ENCODE data around the gene EBF3.

EBF3 gene

GRCh38 chr10:129942019-129942277, 22.1 kb downstream of the EBF3 start:
- Histone ChIP-seq H3K79me2 (ENCODE audit: insufficient read depth, low read depth) (no peaks in the 10 kb centered on the region), H2AFZ (ENCODE audit: low read depth) (no peak overlapping the region), H3K27ac (no peak overlapping the region), H4K20me1 (ENCODE audit: insufficient read depth) (no peaks in the 10 kb centered on the region), H3K4me1 (ENCODE audit: low read depth, poor library complexity, severe bottlenecking) (no peaks in the 10 kb centered on the region), H3K4me3 (IDR thresholded peaks at IDR 0.05; ENCODE audit: insufficient read depth, low read depth, low read length) (no peak overlapping the region), H3K27me3 (ENCODE audit: insufficient read depth, low read depth) (no peaks in the 10 kb centered on the region), H3K36me3 (ENCODE audit: insufficient read depth) (no peaks in the 10 kb centered on the region), H3K4me2 (no peak overlapping the region), H3K9ac (no peak overlapping the region)
- TF ChIP-seq CTCF (conservative IDR thresholded peaks at IDR 0.05; ENCODE audit: low read depth, low read length): no peak

- TF ChIP-seq CTCF (conservative IDR thresholded peaks at IDR 0.05; ENCODE audit: low read depth, low read length): no peak
- no peak overlapping the region for H3K9ac ChIP-seq
Measured at GRCh38 chr10:129941199-129942018, 22.7 kb downstream of the EBF3 start.

GRCh38 chr10:129940617-129941198, 23.4 kb downstream of the EBF3 start:
- no peak overlapping the region for H2AFZ ChIP-seq (ENCODE audit: low read depth)
- no peaks in the 10 kb centered on the region for H3K79me2 ChIP-seq (ENCODE audit: insufficient read depth, low read depth)
- no peak overlapping the region for H3K9ac ChIP-seq
- H3K36me3 ChIP-seq (ENCODE audit: insufficient read depth): no peaks in the 10 kb centered on the region
- H4K20me1 ChIP-seq (ENCODE audit: insufficient read depth): no peaks in the 10 kb centered on the region
- no peak overlapping the region for H3K4me3 ChIP-seq (IDR thresholded peaks at IDR 0.05; ENCODE audit: insufficient read depth, low read depth, low read length)
- no peaks in the 10 kb centered on the region for H3K27me3 ChIP-seq (ENCODE audit: insufficient read depth, low read depth)
- no peak overlapping the region for H3K27ac ChIP-seq
- H3K4me2 ChIP-seq: no peak overlapping the region
- no peaks in the 10 kb centered on the region for H3K4me1 ChIP-seq (ENCODE audit: low read depth, poor library complexity, severe bottlenecking)
- TF ChIP-seq CTCF (conservative IDR thresholded peaks at IDR 0.05; ENCODE audit: low read depth, low read length): no peak

More at GRCh38 chr10:129941199-129942018, 22.7 kb downstream of the EBF3 start:
- Histone ChIP-seq H3K4me1 (ENCODE audit: low read depth, poor library complexity, severe bottlenecking) (no peaks in the 10 kb centered on the region), H3K4me3 (IDR thresholded peaks at IDR 0.05; ENCODE audit: insufficient read depth, low read depth, low read length) (no peak overlapping the region), H3K4me2 (no peak overlapping the region), H3K36me3 (ENCODE audit: insufficient read depth) (no peaks in the 10 kb centered on the region), H3K27ac (no peak overlapping the region), H3K79me2 (ENCODE audit: insufficient read depth, low read depth) (no peaks in the 10 kb centered on the region), H3K27me3 (ENCODE audit: insufficient read depth, low read depth) (no peaks in the 10 kb centered on the region), H4K20me1 (ENCODE audit: insufficient read depth) (no peaks in the 10 kb centered on the region), H2AFZ (ENCODE audit: low read depth) (no peak overlapping the region)

GRCh38 chr10:129939416-129940275, 24.4 kb downstream of the EBF3 start:
- Histone ChIP-seq H3K79me2 (ENCODE audit: insufficient read depth, low read depth) (no peaks in the 10 kb centered on the region), H2AFZ (ENCODE audit: low read depth) (no peak overlapping the region), H3K27me3 (ENCODE audit: insufficient read depth, low read depth) (no peaks in the 10 kb centered on the region), H3K4me3 (IDR thresholded peaks at IDR 0.05; ENCODE audit: insufficient read depth, low read depth, low read length) (no peak overlapping the region), H3K4me1 (ENCODE audit: low read depth, poor library complexity, severe bottlenecking) (no peaks in the 10 kb centered on the region), H3K36me3 (ENCODE audit: insufficient read depth) (no peaks in the 10 kb centered on the region), H3K27ac (no peak overlapping the region), H3K4me2 (no peak overlapping the region), H4K20me1 (ENCODE audit: insufficient read depth) (no peaks in the 10 kb centered on the region), H3K9ac (no peak overlapping the region)
- TF ChIP-seq CTCF (conservative IDR thresholded peaks at IDR 0.05; ENCODE audit: low read depth, low read length): no peak

Data from KMS-11 (cell line).